ENCODE results near the gene CYP27C1. TPM values are rescaled to one million over a fixed set of nuclear protein-coding genes. Genes with fewer than 3 reads are reported as not detected.
A peak's percentile ranks its signal among the peaks of the same experiment; 100 is the strongest.

The CYP27C1 gene
- total RNA-seq, 1 experiment from 2014 or later: 0.11 TPM

DNA sequence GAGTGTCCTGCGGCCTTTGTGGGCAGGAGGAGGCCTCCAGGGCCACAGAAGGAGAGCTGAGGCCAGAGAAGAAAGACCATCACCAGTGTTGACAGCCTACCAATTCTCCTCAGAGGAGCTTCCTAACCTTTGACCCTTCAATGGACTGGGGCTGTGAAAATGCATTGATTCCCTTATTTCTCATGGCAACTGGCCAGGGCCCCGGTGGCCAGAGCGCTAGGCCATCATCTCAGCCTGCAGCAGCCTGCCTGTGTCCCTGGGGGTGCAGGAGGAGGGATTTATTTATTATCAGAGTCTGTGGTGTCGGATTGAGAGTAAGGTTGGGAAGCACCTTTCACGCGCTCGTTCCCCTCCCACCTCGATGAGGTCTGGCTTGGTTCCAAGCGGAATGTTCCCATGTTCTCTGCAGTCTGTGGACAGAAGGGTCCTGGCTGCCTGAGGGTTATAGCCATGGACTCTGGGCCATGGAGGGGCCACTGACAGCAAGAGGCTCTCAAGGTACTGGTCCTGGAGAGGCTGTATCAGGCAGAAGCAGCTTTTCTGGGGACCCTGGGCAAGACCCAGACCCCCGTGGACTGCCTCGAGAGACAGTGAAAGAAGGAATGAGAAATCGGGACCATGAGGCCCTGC is 53.8 kb downstream of the CYP27C1 start:
- Histone ChIP-seq H3K4me1 (peaks cover 84% of the 10 kb centered on the region), H3K9me3 (no peaks in the 10 kb centered on the region), H3K36me3 (ENCODE audit: control insufficient read depth, insufficient read depth, low read length) (no peaks in the 10 kb centered on the region), H3K4me3 (ENCODE audit: low read depth, low read length) (no peak overlapping the region), H3K27me3 (replicated peaks; ENCODE audit: control insufficient read depth, insufficient read depth, low read length) (no peaks in the 10 kb centered on the region)
- Mint-ChIP-seq H3K36me3 (ENCODE audit: insufficient read depth, unreplicated experiment) (no peaks in the 10 kb centered on the region), H3K4me3 (ENCODE audit: unreplicated experiment) (no peak overlapping the region), H3K9me3 (ENCODE audit: unreplicated experiment) (no peaks in the 10 kb centered on the region), H3K4me1 (ENCODE audit: low read depth, unreplicated experiment) (peaks cover 52% of the 10 kb centered on the region), H3K27ac (ENCODE audit: unreplicated experiment) (no peak overlapping the region), H3K27me3 (ENCODE audit: insufficient read depth, unreplicated experiment) (no peaks in the 10 kb centered on the region)
- POLR2A ChIA-PET: no interaction called here
- BruUV-seq (replicated peaks): no TSS peak
- CTCF ChIA-PET: interaction anchor here (0.6 kb wide), 1 partner anchor 98 kb away, joined by 3 read pairs; no protein-coding TSS in a partner anchor
- TF ChIP-seq, protein P1, sequence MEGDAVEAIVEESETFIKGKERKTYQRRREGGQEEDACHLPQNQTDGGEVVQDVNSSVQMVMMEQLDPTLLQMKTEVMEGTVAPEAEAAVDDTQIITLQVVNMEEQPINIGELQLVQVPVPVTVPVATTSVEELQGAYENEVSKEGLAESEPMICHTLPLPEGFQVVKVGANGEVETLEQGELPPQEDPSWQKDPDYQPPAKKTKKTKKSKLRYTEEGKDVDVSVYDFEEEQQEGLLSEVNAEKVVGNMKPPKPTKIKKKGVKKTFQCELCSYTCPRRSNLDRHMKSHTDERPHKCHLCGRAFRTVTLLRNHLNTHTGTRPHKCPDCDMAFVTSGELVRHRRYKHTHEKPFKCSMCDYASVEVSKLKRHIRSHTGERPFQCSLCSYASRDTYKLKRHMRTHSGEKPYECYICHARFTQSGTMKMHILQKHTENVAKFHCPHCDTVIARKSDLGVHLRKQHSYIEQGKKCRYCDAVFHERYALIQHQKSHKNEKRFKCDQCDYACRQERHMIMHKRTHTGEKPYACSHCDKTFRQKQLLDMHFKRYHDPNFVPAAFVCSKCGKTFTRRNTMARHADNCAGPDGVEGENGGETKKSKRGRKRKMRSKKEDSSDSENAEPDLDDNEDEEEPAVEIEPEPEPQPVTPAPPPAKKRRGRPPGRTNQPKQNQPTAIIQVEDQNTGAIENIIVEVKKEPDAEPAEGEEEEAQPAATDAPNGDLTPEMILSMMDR (IDR thresholded peaks at IDR 0.05; ENCODE audit: insufficient read depth in 1 of 2, low read depth in 1 of 2, low read length in 1 of 2, severe bottlenecking in 1 of 2, unreplicated experiment in 1 of 2): no peak
- DNase-seq: no peak
- intact Hi-C loops (cut with micrococcal nuclease; ENCODE audit: unreplicated experiment): no loop called here

DNA sequence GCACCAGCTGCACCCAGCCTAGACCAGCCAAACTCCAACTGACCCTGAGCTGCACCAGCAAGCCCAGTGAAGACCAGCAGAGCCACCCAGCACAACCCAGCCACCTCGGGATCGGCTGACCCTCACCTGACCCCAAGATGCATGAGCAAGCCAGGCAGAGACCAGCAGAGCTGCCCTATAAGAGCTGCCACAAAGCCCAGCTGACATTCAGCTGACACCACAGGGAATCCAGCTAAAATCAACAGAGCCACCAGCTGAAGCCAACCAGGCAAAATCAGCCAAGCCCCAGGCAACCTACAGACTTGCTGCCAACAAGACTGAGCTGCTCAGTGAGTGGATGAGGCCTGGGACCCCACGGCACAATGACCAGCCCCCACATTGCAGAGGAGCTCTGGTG is 54.6 kb downstream of the CYP27C1 start:
- H3K4me1 Mint-ChIP-seq (ENCODE audit: low read depth, unreplicated experiment): peaks cover 52% of the 10 kb centered on the region
- BruUV-seq (replicated peaks): no TSS peak
- no peak for DNase-seq
- H3K36me3 Mint-ChIP-seq (ENCODE audit: insufficient read depth, unreplicated experiment): no peaks in the 10 kb centered on the region
- Histone ChIP-seq H3K4me3 (ENCODE audit: low read depth, low read length) (no peak overlapping the region), H3K9me3 (no peaks in the 10 kb centered on the region), H3K4me1 (peaks cover 83% of the 10 kb centered on the region), H3K27me3 (replicated peaks; ENCODE audit: control insufficient read depth, insufficient read depth, low read length) (no peaks in the 10 kb centered on the region), H3K36me3 (ENCODE audit: control insufficient read depth, insufficient read depth, low read length) (no peaks in the 10 kb centered on the region)
- TF ChIP-seq, protein P1 (IDR thresholded peaks at IDR 0.05; ENCODE audit: insufficient read depth in 1 of 2, low read depth in 1 of 2, low read length in 1 of 2, severe bottlenecking in 1 of 2, unreplicated experiment in 1 of 2): no peak
- POLR2A ChIA-PET: no interaction called here
- intact Hi-C loops (cut with micrococcal nuclease; ENCODE audit: unreplicated experiment): no loop called here
- CTCF ChIA-PET: no interaction called here
- H3K27ac Mint-ChIP-seq (ENCODE audit: unreplicated experiment): no peak overlapping the region
- no peaks in the 10 kb centered on the region for H3K9me3 Mint-ChIP-seq (ENCODE audit: unreplicated experiment)
- H3K4me3 Mint-ChIP-seq (ENCODE audit: unreplicated experiment): no peak overlapping the region
- no peaks in the 10 kb centered on the region for H3K27me3 Mint-ChIP-seq (ENCODE audit: insufficient read depth, unreplicated experiment)

DNA sequence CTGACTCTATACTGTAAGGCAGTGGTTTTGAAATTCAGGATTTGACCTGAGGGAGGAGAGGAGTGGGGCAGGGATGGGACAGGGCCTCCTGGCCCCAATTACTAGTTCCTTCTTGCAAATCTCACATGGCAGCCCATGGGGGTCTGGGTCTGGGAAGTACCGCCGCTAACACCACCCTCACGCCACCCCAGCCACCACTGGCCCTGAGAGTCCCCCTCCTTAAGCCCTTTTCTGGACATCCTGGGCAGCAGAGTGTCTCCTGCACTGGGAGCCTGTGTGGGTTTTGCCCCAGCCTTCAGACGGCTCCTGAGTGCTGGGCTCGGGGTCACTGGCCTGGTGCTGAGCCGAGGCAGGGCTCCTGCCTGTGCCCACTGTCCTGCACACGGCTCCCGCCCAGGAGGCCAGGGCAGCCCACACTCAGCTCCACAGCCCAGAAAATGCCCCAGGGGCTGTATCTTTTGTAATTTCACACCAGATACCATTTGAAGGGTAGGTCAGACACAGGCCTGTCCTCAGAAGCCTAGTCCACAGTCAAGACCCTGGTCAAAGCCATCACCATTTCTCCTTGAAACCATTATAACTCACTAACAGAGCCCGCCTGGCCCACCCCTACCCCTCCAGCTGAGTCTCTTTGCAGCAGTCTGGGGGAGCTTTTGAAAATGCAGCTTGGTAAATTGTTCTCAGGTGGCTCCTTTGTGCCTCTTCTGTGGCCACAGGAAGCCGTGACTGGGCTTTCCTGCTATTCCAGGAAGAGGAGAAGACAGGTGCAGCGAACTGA is 55.1 kb downstream of the CYP27C1 start:
- no peaks in the 10 kb centered on the region for H3K27me3 Mint-ChIP-seq (ENCODE audit: insufficient read depth, unreplicated experiment)
- Histone ChIP-seq H3K27me3 (replicated peaks; ENCODE audit: control insufficient read depth, insufficient read depth, low read length) (no peaks in the 10 kb centered on the region), H3K36me3 (ENCODE audit: control insufficient read depth, insufficient read depth, low read length) (no peaks in the 10 kb centered on the region), H3K9me3 (no peaks in the 10 kb centered on the region), H3K4me1 (peaks cover 77% of the 10 kb centered on the region), H3K4me3 (ENCODE audit: low read depth, low read length) (no peak overlapping the region)
- DNase-seq: no peak
- H3K4me1 Mint-ChIP-seq (ENCODE audit: low read depth, unreplicated experiment): peaks cover 47% of the 10 kb centered on the region
- peak overlapping the region; percentile 41 for H3K27ac Mint-ChIP-seq (ENCODE audit: unreplicated experiment)
- BruUV-seq (replicated peaks): no TSS peak
- H3K9me3 Mint-ChIP-seq (ENCODE audit: unreplicated experiment): no peaks in the 10 kb centered on the region
- H3K36me3 Mint-ChIP-seq (ENCODE audit: insufficient read depth, unreplicated experiment): no peaks in the 10 kb centered on the region
- H3K4me3 Mint-ChIP-seq (ENCODE audit: unreplicated experiment): no peak overlapping the region
- POLR2A ChIA-PET: no interaction called here
- CTCF ChIA-PET: no interaction called here
- intact Hi-C loops (cut with micrococcal nuclease; ENCODE audit: unreplicated experiment): no loop called here
- TF ChIP-seq, protein P1 (IDR thresholded peaks at IDR 0.05; ENCODE audit: insufficient read depth in 1 of 2, low read depth in 1 of 2, low read length in 1 of 2, severe bottlenecking in 1 of 2, unreplicated experiment in 1 of 2): no peak

Data from Caco-2 (cell line).